HepG2 (cell line): ENCODE results near the gene FANCD2. TPM values are rescaled to one million over a fixed set of nuclear protein-coding genes. Genes with fewer than 3 reads are reported as not detected.

Experiments used
- BCL3 ChIP-seq: sonication (generic); formaldehyde crosslinking; IDR thresholded peaks from 2 replicates; pipeline ENCODE4 v1.5.1; 2020; ENCODE audit warnings: mild to moderate bottlenecking, missing genetic modification reagents, moderate library complexity
- BORCS8-MEF2B ChIP-seq: sonication (generic); formaldehyde crosslinking; IDR thresholded peaks from 2 replicates; pipeline ENCODE4 v1.8.0; 2022; ENCODE audit warnings: mild to moderate bottlenecking, missing genetic modification reagents
- DZIP1 ChIP-seq: sonication (generic); formaldehyde crosslinking; IDR thresholded peaks from 2 replicates; pipeline ENCODE4 v1.5.0; 2020; ENCODE audit warnings: mild to moderate bottlenecking, missing genetic modification reagents
- ETV5 ChIP-seq: IDR thresholded peaks from 2 replicates; pipeline ENCODE4 v1.6.1; 2018; ENCODE audit warnings: missing biosample characterization, missing genetic modification reagents, inconsistent platforms, borderline replicate concordance
- FOXK1 ChIP-seq: sonication (generic); formaldehyde crosslinking; IDR thresholded peaks from 2 replicates; pipeline ENCODE4 v1.4.0; 2020; ENCODE audit warnings: low read depth, missing genetic modification reagents, borderline replicate concordance
- GTF3A ChIP-seq: sonication (generic); formaldehyde crosslinking; conservative IDR thresholded peaks from 2 replicates; pipeline ENCODE4 v1.4.0; 2020; ENCODE audit warnings: mild to moderate bottlenecking, missing genetic modification reagents
- JUN ChIP-seq: sonication (generic); formaldehyde crosslinking; IDR thresholded peaks from 2 replicates; pipeline ENCODE4 v1.4.0; 2020; ENCODE audit warnings: mild to moderate bottlenecking, missing genetic modification reagents
- NFYC ChIP-seq: IDR thresholded peaks from 2 replicates; pipeline ENCODE4 v1.6.1; 2016; ENCODE audit warnings: missing genetic modification reagents, missing compliant biosample characterization
- PHB2 ChIP-seq: fragments of 450-650 bp; IDR thresholded peaks from 2 replicates; pipeline ENCODE4 v1.6.1; 2018; ENCODE audit not compliant: partially characterized antibody
- RNF2 ChIP-seq: fragments of 450-650 bp; conservative IDR thresholded peaks from 2 replicates; pipeline ENCODE4 v1.6.1; 2016; ENCODE audit warnings: low read depth
- TEF ChIP-seq: sonication (generic); formaldehyde crosslinking; IDR thresholded peaks from 2 replicates; pipeline ENCODE4 v1.5.0; 2020; ENCODE audit warnings: missing genetic modification reagents
- ZFP36L2 ChIP-seq: sonication (generic); formaldehyde crosslinking; IDR thresholded peaks from 2 replicates; pipeline ENCODE4 v1.4.0; 2020; ENCODE audit warnings: missing genetic modification reagents
- ZNF276 ChIP-seq: sonication (generic); formaldehyde crosslinking; IDR thresholded peaks from 2 replicates; pipeline ENCODE4 v1.4.0; 2020; ENCODE audit warnings: mild to moderate bottlenecking, low read depth, missing genetic modification reagents
- ZNF333 ChIP-seq: sonication (generic); formaldehyde crosslinking; IDR thresholded peaks from 2 replicates; pipeline ENCODE4 v1.4.0; 2020; ENCODE audit warnings: mild to moderate bottlenecking, missing genetic modification reagents, borderline replicate concordance
- ZNF609 ChIP-seq: sonication (generic); formaldehyde crosslinking; IDR thresholded peaks from 2 replicates; pipeline ENCODE4 v1.4.0; 2020; ENCODE audit warnings: mild to moderate bottlenecking, missing genetic modification reagents, borderline replicate concordance
- ZNF776 ChIP-seq: sonication (generic); formaldehyde crosslinking; IDR thresholded peaks from 2 replicates; pipeline ENCODE4 v1.4.0; 2020; ENCODE audit warnings: mild to moderate bottlenecking, missing genetic modification reagents
- ZNF777 ChIP-seq: sonication (generic); formaldehyde crosslinking; IDR thresholded peaks from 2 replicates; pipeline ENCODE4 v1.4.0; 2020; ENCODE audit warnings: missing genetic modification reagents
- ZSCAN29 ChIP-seq: sonication (generic); formaldehyde crosslinking; conservative IDR thresholded peaks from 2 replicates; pipeline ENCODE4 v1.4.0; 2020; ENCODE audit warnings: mild to moderate bottlenecking, missing genetic modification reagents
- polyA plus RNA-seq, 8 experiments: library from polyadenylated mRNA; depleted of rRNA in 3 of 8; stranded (reverse) in 7 of 8; unstranded in 1 of 8; fragments of >200 nt; fragmentation: Illumina TruSeq in 4 of 8; extraction: Trizol in 4 of 8; gene quantifications; 2 replicates each; pipeline versions ENCODE4 v1.2.1 to v1.2.3, GENCODE V29; 2011 to 2016; ENCODE audit warnings: low read depth in 4 of 8, missing spikeins in 1 of 8, mixed read lengths in 1 of 8; ENCODE audit not compliant: insufficient read depth in 1 of 8
- total RNA-seq, 5 experiments: library from RNA; depleted of rRNA; stranded (reverse); fragments of >200 nt; fragmentation: Illumina TruSeq; extraction: Trizol; gene quantifications; 2 replicates each; pipeline ENCODE4 v1.2.3, GENCODE V29; 2016; ENCODE audit warnings: low read depth in 1 of 5

The FANCD2 gene
- total and polyA plus RNA-seq, 2 of the 13 experiments (the other 11 are each of a cell fraction or from before 2014, with no cell fraction given), result 10.1 to 42.0 TPM

- TF ChIP-seq DZIP1, result no peak
- TF ChIP-seq ZNF333, result no peak
- no peak for TF ChIP-seq ZNF776 (CRISPR knock-in tag)
- no peak for TF ChIP-seq ZSCAN29
- TF ChIP-seq GTF3A (CRISPR knock-in tag), result no peak
- 0 out of 2 replicates have a peak, but pooled peaks have one; percentile 46 for TF ChIP-seq RNF2
- no peak for TF ChIP-seq ETV5
- TF ChIP-seq TEF (CRISPR knock-in tag), result no peak
- TF ChIP-seq ZNF609 (CRISPR knock-in tag), result peak; percentile 37; the same call in 1 of the 2 replicates
- TF ChIP-seq ZNF276 (CRISPR knock-in tag), result peak; percentile 64; the same call in 1 of the 2 replicates
- TF ChIP-seq ZNF777, result peak; percentile 87
- TF ChIP-seq JUN, result no peak
- TF ChIP-seq PHB2, result no peak
- TF ChIP-seq ZFP36L2, result no peak
- TF ChIP-seq BCL3 (CRISPR knock-in tag), result peak; percentile 32; the same call in 1 of the 2 replicates
- TF ChIP-seq FOXK1, result no peak; the same call in 1 of the 2 replicates
- peak; percentile 79 for TF ChIP-seq NFYC (CRISPR knock-in tag)
- TF ChIP-seq BORCS8-MEF2B (CRISPR knock-in tag), result no peak
Measured at GRCh38 chr3:10115326-10116137, 89.3 kb downstream of the FANCD2 start, which contains the start of gene BRK1 (continued).
